CD4-positive, alpha-beta T cell (primary cell): ENCODE results near the gene GAB1. TPM values are rescaled to one million over a fixed set of nuclear protein-coding genes. Genes with fewer than 3 reads are reported as not detected.

Experiments
- ATAC-seq: fragments of 200-7000 bp; cut with Tn5 transposase; one replicate; pipeline ENCODE4 v1.10.0; 2022; ENCODE audit warnings: mild to moderate bottlenecking; ENCODE audit not compliant: poor library complexity
- CTCF ChIA-PET: fragments of 350-600 bp; sonication (Branson Sonifier 250); formaldehyde crosslinking; loops from one replicate; lab custom pipeline; 2021; ENCODE audit warnings: antibody characterized with exemption, inconsistent platforms; lab: Charles Lee
- POLR2A ChIA-PET: fragments of 350-600 bp; sonication (Branson Sonifier 250); formaldehyde crosslinking; loops from one replicate; lab custom pipeline; 2021; ENCODE audit warnings: antibody characterized with exemption, inconsistent platforms; lab: Charles Lee
- DNase-seq, 14 experiments: peaks; one replicate each; pipeline ENCODE4 v3.0.0-alpha.2; 2013 to 2020; ENCODE audit warnings: mixed read lengths in 2 of 14
- H3K27ac ChIP-seq, 2 donors: one replicate each; pipeline versions ENCODE4 v1.5.1 to v1.7.0; 2013; ENCODE audit warnings: low read length in 2 of 2, low read depth in 1 of 2, mild to moderate bottlenecking in 1 of 2
- H3K27me3 ChIP-seq, 2 experiments: 1 replicate in 1 of 2; 2 replicates in 1 of 2; pipeline versions ENCODE4 v1.6.1 to v1.7.0; 2013; ENCODE audit warnings: low read length in 2 of 2, control low read depth in 1 of 2, mild to moderate bottlenecking in 1 of 2, moderate library complexity in 1 of 2; ENCODE audit not compliant: insufficient read depth in 2 of 2, control insufficient read depth in 1 of 2
- H3K36me3 ChIP-seq: one replicate; pipeline ENCODE4 v1.6.1; 2013; ENCODE audit warnings: low read length, control low read depth; ENCODE audit not compliant: insufficient read depth
- H3K4me1 ChIP-seq: one replicate; pipeline ENCODE4 v1.6.1; 2013; ENCODE audit warnings: low read length, control low read depth; ENCODE audit not compliant: insufficient read depth
- H3K4me3 ChIP-seq: one replicate; pipeline ENCODE4 v1.5.1; 2013; ENCODE audit warnings: mild to moderate bottlenecking, low read length, moderate library complexity
- H3K9me3 ChIP-seq, 2 experiments: 1 replicate in 1 of 2; 2 replicates in 1 of 2; pipeline versions ENCODE4 v1.6.1 to v1.7.0; 2013; ENCODE audit warnings: low read length in 2 of 2, mild to moderate bottlenecking in 2 of 2, control low read depth in 1 of 2, moderate library complexity in 1 of 2; ENCODE audit not compliant: control insufficient read depth in 1 of 2, insufficient read depth in 1 of 2
- H3K27ac Mint-ChIP-seq: one replicate; pipeline ENCODE4 v1.8.0; 2020; ENCODE audit warnings: mixed read lengths
- H3K27me3 Mint-ChIP-seq: one replicate; pipeline ENCODE4 v1.8.0; 2021; ENCODE audit warnings: mixed read lengths
- H3K36me3 Mint-ChIP-seq: one replicate; pipeline ENCODE4 v1.8.0; 2021; ENCODE audit warnings: low read depth, mixed read lengths
- H3K4me1 Mint-ChIP-seq: one replicate; pipeline ENCODE4 v1.8.0; 2021; ENCODE audit warnings: low read depth, mixed read lengths
- H3K4me3 Mint-ChIP-seq: one replicate; pipeline ENCODE4 v1.8.0; 2020; ENCODE audit warnings: mild to moderate bottlenecking, mixed read lengths
- H3K9me3 Mint-ChIP-seq: one replicate; pipeline ENCODE4 v1.8.0; 2020; ENCODE audit warnings: mixed read lengths
- intact Hi-C, 2 experiments: fragments of 100-400 bp; cut with DNase I in 1 of 2; cut with micrococcal nuclease in 1 of 2; formaldehyde crosslinking; loops; one replicate each; pipeline versions ENCODE4 v1.15.1 to v1.9.0; 2023 to 2025; cut with DNase I, micrococcal nuclease
- total RNA-seq, 174 experiments: library from RNA in 2 of 174; stranded (reverse) in 2 of 174; gene quantifications; one replicate each; pipeline ENCODE4 v1.2.3 and lab custom pipeline; 2021 to 2026
- TF ChIP-seq, protein P1 (sequence below): fragments of 200-600 bp; IDR thresholded peaks from one replicate; pipeline ENCODE4 v1.8.0; 2022; ENCODE audit warnings: antibody characterized with exemption, mild to moderate bottlenecking

Gene GAB1
- total RNA-seq, 2 experiments from 2014 or later, result 0.27 to 0.64 TPM

DNA sequence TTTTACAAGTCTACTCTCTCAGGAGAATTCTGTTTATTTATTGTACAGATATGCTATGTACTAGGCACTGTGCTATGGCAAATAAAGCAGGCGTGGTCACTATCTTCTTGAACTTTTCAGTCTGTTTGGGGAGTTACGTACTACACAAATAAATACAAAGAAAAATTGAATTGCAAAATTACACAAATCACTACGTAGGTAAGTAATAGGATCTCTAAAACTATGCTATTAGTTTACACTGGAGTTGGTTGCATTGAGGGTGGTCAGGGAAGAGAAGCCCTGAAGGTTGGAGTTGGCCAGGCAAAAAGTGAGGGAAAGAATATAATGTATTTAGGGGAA lies 75.7 kb downstream of the GAB1 start:
- H3K27me3 ChIP-seq, result no peaks in the 10 kb centered on the region
- no peaks in the 10 kb centered on the region for H3K9me3 Mint-ChIP-seq
- H3K4me1 ChIP-seq, result no peaks in the 10 kb centered on the region
- H3K36me3 ChIP-seq, result no peaks in the 10 kb centered on the region
- ATAC-seq (no peak), DNase-seq (no peak)
- CTCF ChIA-PET, result no interaction called here
- no peaks in the 10 kb centered on the region for H3K9me3 ChIP-seq
- no peaks in the 10 kb centered on the region for H3K4me1 Mint-ChIP-seq
- no peak overlapping the region for H3K27ac Mint-ChIP-seq
- no peak overlapping the region for H3K4me3 ChIP-seq
- TF ChIP-seq, protein P1, sequence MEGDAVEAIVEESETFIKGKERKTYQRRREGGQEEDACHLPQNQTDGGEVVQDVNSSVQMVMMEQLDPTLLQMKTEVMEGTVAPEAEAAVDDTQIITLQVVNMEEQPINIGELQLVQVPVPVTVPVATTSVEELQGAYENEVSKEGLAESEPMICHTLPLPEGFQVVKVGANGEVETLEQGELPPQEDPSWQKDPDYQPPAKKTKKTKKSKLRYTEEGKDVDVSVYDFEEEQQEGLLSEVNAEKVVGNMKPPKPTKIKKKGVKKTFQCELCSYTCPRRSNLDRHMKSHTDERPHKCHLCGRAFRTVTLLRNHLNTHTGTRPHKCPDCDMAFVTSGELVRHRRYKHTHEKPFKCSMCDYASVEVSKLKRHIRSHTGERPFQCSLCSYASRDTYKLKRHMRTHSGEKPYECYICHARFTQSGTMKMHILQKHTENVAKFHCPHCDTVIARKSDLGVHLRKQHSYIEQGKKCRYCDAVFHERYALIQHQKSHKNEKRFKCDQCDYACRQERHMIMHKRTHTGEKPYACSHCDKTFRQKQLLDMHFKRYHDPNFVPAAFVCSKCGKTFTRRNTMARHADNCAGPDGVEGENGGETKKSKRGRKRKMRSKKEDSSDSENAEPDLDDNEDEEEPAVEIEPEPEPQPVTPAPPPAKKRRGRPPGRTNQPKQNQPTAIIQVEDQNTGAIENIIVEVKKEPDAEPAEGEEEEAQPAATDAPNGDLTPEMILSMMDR, result no peak
- no peak overlapping the region for H3K4me3 Mint-ChIP-seq
- no peaks in the 10 kb centered on the region for H3K36me3 Mint-ChIP-seq
- POLR2A ChIA-PET, result no interaction called here
- no peak overlapping the region for H3K27ac ChIP-seq
- H3K27me3 Mint-ChIP-seq, result peaks cover 12% of the 10 kb centered on the region
- intact Hi-C loops, result no loop called here

DNA sequence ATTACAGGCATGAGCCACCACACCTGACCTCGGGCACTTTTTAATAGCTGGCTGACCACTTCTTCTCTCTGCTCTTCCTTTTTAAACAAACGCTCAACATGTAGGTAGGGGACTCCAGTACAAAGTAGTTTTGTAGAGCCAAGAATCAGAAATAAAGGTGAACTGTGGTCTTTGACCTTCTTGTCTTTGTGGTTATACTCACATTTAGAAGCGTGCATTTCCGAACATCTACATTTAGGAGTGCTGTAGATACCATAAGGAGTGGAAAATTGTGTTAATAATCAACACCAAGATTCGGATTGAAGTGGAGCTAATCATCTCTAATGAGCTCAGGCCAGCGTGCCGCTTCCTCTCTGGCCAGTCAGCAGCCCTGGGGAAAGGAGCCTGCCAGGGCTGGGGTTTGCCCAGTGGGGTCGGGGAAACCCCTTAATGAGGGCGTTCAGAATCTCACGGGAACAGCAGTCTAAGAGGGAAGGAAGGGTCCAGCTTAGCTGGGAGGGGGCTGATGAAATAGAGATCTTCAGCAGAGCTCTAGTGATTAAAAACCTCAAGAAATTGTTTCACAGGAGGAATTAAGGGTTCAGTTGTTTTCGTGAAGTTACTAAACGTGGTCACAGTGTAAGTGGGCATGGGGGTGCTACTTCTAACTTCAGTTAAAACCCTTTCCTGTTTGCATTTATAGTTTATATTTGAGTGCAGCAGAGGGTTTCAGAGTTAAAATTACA lies 81.2 kb downstream of the GAB1 start:
- CTCF ChIA-PET, result no interaction called here
- POLR2A ChIA-PET, result interaction anchor here (0.6 kb wide), 1 partner anchor 24 kb away, joined by 3 read pairs; no protein-coding TSS in a partner anchor
- Mint-ChIP-seq H3K9me3 (no peaks in the 10 kb centered on the region), H3K36me3 (no peaks in the 10 kb centered on the region), H3K27me3 (peaks cover 11% of the 10 kb centered on the region), H3K27ac (no peak overlapping the region), H3K4me1 (no peaks in the 10 kb centered on the region), H3K4me3 (no peak overlapping the region)
- TF ChIP-seq, protein P1, result no peak
- no peaks in the 10 kb centered on the region for H3K9me3 ChIP-seq
- H3K4me3 ChIP-seq, result no peak overlapping the region
- no peaks in the 10 kb centered on the region for H3K27me3 ChIP-seq
- no peak for ATAC-seq
- no peak overlapping the region for H3K27ac ChIP-seq
- H3K36me3 ChIP-seq, result no peaks in the 10 kb centered on the region
- intact Hi-C loops, result no loop called here
- no peak for DNase-seq
- no peaks in the 10 kb centered on the region for H3K4me1 ChIP-seq

DNA sequence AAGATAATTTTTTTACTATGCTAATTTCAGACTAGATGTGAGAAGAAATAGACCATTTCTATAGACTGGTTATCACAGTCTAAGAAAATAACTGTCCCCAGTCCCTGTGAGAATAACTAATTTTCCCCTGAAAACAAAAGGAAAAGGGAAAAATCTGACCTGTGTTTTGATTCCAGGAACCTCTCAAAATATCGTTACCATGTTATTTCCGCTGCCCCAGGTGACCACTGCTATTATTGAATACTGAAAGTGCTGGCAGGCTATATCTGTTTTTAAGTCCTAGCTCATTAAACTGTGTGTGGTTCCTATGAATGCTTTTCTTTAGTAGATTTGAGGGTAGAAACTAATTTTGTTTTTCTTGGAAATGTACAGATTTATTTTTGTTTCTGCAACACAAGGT lies 83.6 kb downstream of the GAB1 start:
- Histone ChIP-seq H3K9me3 (no peaks in the 10 kb centered on the region), H3K27me3 (no peaks in the 10 kb centered on the region), H3K4me1 (no peaks in the 10 kb centered on the region), H3K27ac (no peak overlapping the region), H3K4me3 (no peak overlapping the region), H3K36me3 (no peaks in the 10 kb centered on the region)
- TF ChIP-seq, protein P1, result no peak
- Mint-ChIP-seq H3K36me3 (no peaks in the 10 kb centered on the region), H3K9me3 (no peaks in the 10 kb centered on the region), H3K4me3 (no peak overlapping the region), H3K4me1 (no peaks in the 10 kb centered on the region), H3K27me3 (peaks cover 11% of the 10 kb centered on the region), H3K27ac (no peak overlapping the region)
- DNase-seq (no peak), ATAC-seq (no peak)
- intact Hi-C loops, result no loop called here
- ChIA-PET POLR2A (no interaction called here), CTCF (no interaction called here)
